NCI-H1092 treated with DMSO at 0.1 percent for 48 hours (cell line): ENCODE results near the gene HIVEP3.

ENCODE experiments used
- DNase-seq: peaks from one replicate; lab custom pipeline; 2025; lab: John Stamatoyannopoulos, UW

The HIVEP3 gene

GRCh38 chr1:41847733-41848132 lies 71.0 kb downstream of the HIVEP3 start:
- no peak for DNase-seq

- no peak for DNase-seq
These were observed 71.9 kb downstream of the HIVEP3 start for GRCh38 chr1:41846625-41847405.

- no peak for DNase-seq
These were observed 73.9 kb downstream of the HIVEP3 start for GRCh38 chr1:41844781-41845272.

GRCh38 chr1:41844255-41844654 lies 74.5 kb downstream of the HIVEP3 start:
- DNase-seq: no peak

GRCh38 chr1:41842993-41843755 lies 75.5 kb downstream of the HIVEP3 start:
- no peak for DNase-seq

GRCh38 chr1:41842326-41842725 lies 76.4 kb downstream of the HIVEP3 start:
- DNase-seq: no peak

GRCh38 chr1:41840592-41841246 lies 78.0 kb downstream of the HIVEP3 start:
- DNase-seq: no peak

- no peak for DNase-seq
These were observed 80.5 kb downstream of the HIVEP3 start for GRCh38 chr1:41838266-41838665.

GRCh38 chr1:41837691-41838090 lies 81.0 kb downstream of the HIVEP3 start:
- DNase-seq: no peak

GRCh38 chr1:41835485-41835884 lies 83.2 kb downstream of the HIVEP3 start:
- no peak for DNase-seq

GRCh38 chr1:41833519-41834000 lies 85.2 kb downstream of the HIVEP3 start:
- DNase-seq: no peak

GRCh38 chr1:41830726-41831125 lies 88.0 kb downstream of the HIVEP3 start:
- DNase-seq: no peak

- no peak for DNase-seq
These were observed 90.6 kb downstream of the HIVEP3 start for GRCh38 chr1:41827991-41828570.

- DNase-seq: no peak
These were observed 95.3 kb downstream of the HIVEP3 start for GRCh38 chr1:41823471-41823870.

- DNase-seq: no peak
These were observed 95.9 kb downstream of the HIVEP3 start for GRCh38 chr1:41822866-41823265.

- DNase-seq: no peak
These were observed 98.9 kb downstream of the HIVEP3 start for GRCh38 chr1:41819843-41820242.

GRCh38 chr1:41819069-41819468 lies 99.7 kb downstream of the HIVEP3 start:
- no peak for DNase-seq

GRCh38 chr1:41816061-41816460 lies 102.7 kb downstream of the HIVEP3 start:
- DNase-seq: no peak

- no peak for DNase-seq
These were observed 104.7 kb downstream of the HIVEP3 start for GRCh38 chr1:41813755-41814745.

- DNase-seq: no peak
These were observed 105.5 kb downstream of the HIVEP3 start for GRCh38 chr1:41813226-41813625.

GRCh38 chr1:41812453-41812852 lies 106.3 kb downstream of the HIVEP3 start:
- DNase-seq: no peak
